Loucy (cell line): ENCODE results near the gene ARFIP2.
"Not testable (repeated sequence)": the region's sequence is repeated elsewhere in the genome, so short reads cannot be mapped to it uniquely, and the experiment has no call there.

Experiments
- H2AFZ ChIP-seq: fragments of 200-600 bp; sonication (generic); 2 replicates; pipeline ENCODE4 v1.6.0; 2016; ENCODE audit warnings: antibody characterized with exemption, mild to moderate bottlenecking, low read length, moderate library complexity
- H3F3A ChIP-seq: fragments of 200-600 bp; 2 replicates; pipeline ENCODE4 v1.6.0; 2016; ENCODE audit warnings: antibody characterized with exemption, low read depth, mild to moderate bottlenecking
- H3K27me3 ChIP-seq: fragments of 200-600 bp; sonication (generic); 2 replicates; pipeline ENCODE4 v1.6.1; 2014; ENCODE audit warnings: low read length, mild to moderate bottlenecking; ENCODE audit not compliant: insufficient read depth, poor library complexity, severe bottlenecking
- H3K36me3 ChIP-seq: fragments of 200-600 bp; sonication (generic); 2 replicates; pipeline ENCODE4 v1.6.1; 2016; ENCODE audit warnings: low read length; ENCODE audit not compliant: insufficient read depth
- H3K4me1 ChIP-seq: fragments of 200-600 bp; sonication (generic); 2 replicates; pipeline ENCODE4 v1.5.1; 2014; ENCODE audit warnings: low read length, mild to moderate bottlenecking; ENCODE audit not compliant: insufficient read depth, poor library complexity, severe bottlenecking
- H3K4me2 ChIP-seq: fragments of 200-600 bp; sonication (generic); 2 replicates; pipeline ENCODE4 v1.6.0; 2014; ENCODE audit warnings: antibody characterized with exemption, low read length, low read depth, mild to moderate bottlenecking; ENCODE audit not compliant: poor library complexity, severe bottlenecking
- H3K4me3 ChIP-seq: fragments of 200-600 bp; sonication (generic); 2 replicates; pipeline ENCODE4 v1.5.1; 2014; ENCODE audit warnings: low read length, mild to moderate bottlenecking, mixed read lengths; ENCODE audit not compliant: poor library complexity, severe bottlenecking
- H3K79me2 ChIP-seq: fragments of 200-600 bp; sonication (generic); 2 replicates; pipeline ENCODE4 v1.6.1; 2014; ENCODE audit warnings: low read length; ENCODE audit not compliant: insufficient read depth
- H3K9ac ChIP-seq: fragments of 200-600 bp; sonication (generic); 2 replicates; pipeline ENCODE4 v1.6.0; 2014; ENCODE audit warnings: mild to moderate bottlenecking, low read depth, low read length, moderate library complexity; ENCODE audit not compliant: poor library complexity, severe bottlenecking
- H3K9me2 ChIP-seq: fragments of 200-600 bp; sonication (generic); replicated peaks from 2 replicates; pipeline ENCODE4 v1.6.1; 2016; ENCODE audit warnings: low read depth, low read length, mixed read lengths
- H3K9me3 ChIP-seq: fragments of 200-600 bp; sonication (generic); 2 replicates; pipeline ENCODE4 v1.6.1; 2014; ENCODE audit warnings: mild to moderate bottlenecking, antibody characterized with exemption, low read length, low read depth; ENCODE audit not compliant: insufficient read depth
- H4K20me1 ChIP-seq: fragments of 200-600 bp; sonication (generic); 2 replicates; pipeline ENCODE4 v1.6.0; 2014; ENCODE audit warnings: antibody characterized with exemption, low read length, mild to moderate bottlenecking; ENCODE audit not compliant: insufficient read depth, poor library complexity, severe bottlenecking
- EZH2phosphoT487 ChIP-seq: fragments of 200-600 bp; IDR thresholded peaks from 2 replicates; pipeline ENCODE4 v1.6.1; 2018; ENCODE audit warnings: antibody characterized with exemption, mild to moderate bottlenecking, moderate library complexity, borderline replicate concordance
- TF ChIP-seq, protein P1 (sequence below): fragments of 200-600 bp; sonication (generic); conservative IDR thresholded peaks from 2 replicates; pipeline ENCODE4 v1.5.1; 2014; ENCODE audit warnings: mild to moderate bottlenecking, antibody characterized with exemption, low read length

The ARFIP2 gene

DNA sequence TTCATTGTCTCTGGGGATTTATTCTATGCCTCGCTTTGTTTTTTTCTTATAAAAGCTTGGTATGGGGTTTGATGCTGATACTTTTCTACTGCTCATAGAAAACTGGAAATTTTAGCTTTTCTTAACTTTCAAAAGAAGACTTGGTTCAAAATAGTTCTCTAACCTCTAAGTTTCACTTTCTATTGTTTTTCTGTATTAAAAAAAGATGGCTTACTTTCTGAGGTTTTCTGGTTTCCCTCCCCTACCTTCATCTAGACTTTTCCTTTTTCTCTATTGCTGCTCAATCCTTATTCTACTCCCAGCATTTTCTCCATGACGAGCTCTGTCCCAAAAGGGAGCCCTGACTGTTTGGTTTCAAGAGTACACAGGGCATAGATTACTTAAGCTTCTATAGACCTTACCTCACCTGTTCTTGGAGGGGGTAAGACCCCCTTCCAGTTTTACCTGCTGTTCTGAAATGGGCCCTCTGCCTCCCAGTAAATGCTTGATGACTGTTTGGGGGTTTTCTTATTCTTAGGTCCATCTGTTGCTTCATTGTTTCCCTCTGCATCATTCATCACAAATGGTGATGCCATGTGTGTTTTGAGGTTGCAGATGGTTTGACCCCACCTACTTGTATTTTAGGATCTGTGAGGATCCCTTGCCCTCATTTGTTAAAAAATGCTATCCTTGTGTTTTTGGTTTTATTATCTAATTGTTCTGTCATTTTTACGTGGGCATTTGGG lies 45.4 kb upstream of the ARFIP2 start:
- Histone ChIP-seq H3K9me2 (no peaks in the 10 kb centered on the region), H3K4me1 (no peaks in the 10 kb centered on the region), H3K4me3 (no peak overlapping the region), H3K4me2 (no peak overlapping the region), H3K9me3 (no peaks in the 10 kb centered on the region), H3F3A (no peaks in the 10 kb centered on the region), H4K20me1 (no peaks in the 10 kb centered on the region), H3K36me3 (no peaks in the 10 kb centered on the region), H2AFZ (no peak overlapping the region), H3K79me2 (no peaks in the 10 kb centered on the region), H3K27me3 (no peaks in the 10 kb centered on the region), H3K9ac (no peak overlapping the region)
- no peak for TF ChIP-seq EZH2phosphoT487
- TF ChIP-seq, protein P1, sequence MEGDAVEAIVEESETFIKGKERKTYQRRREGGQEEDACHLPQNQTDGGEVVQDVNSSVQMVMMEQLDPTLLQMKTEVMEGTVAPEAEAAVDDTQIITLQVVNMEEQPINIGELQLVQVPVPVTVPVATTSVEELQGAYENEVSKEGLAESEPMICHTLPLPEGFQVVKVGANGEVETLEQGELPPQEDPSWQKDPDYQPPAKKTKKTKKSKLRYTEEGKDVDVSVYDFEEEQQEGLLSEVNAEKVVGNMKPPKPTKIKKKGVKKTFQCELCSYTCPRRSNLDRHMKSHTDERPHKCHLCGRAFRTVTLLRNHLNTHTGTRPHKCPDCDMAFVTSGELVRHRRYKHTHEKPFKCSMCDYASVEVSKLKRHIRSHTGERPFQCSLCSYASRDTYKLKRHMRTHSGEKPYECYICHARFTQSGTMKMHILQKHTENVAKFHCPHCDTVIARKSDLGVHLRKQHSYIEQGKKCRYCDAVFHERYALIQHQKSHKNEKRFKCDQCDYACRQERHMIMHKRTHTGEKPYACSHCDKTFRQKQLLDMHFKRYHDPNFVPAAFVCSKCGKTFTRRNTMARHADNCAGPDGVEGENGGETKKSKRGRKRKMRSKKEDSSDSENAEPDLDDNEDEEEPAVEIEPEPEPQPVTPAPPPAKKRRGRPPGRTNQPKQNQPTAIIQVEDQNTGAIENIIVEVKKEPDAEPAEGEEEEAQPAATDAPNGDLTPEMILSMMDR, result no peak

DNA sequence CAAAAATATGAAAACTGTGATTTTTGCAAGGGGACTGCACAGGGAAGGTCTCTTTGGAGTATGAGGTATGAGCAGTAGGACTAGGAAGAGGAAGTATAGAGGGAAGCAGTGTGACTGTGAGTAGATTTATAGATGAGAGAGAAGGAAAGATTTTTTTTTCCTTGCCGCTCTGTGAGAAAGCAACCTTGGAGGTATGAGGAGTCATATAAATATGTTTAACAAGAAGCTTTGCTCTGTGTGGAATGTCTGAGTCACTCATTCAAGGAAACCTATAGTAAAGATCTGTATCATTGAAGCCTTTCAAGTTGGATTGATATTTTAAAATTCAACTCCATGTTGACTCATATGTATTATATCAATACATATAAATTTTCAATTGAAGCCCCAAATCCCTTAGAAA lies 42.1 kb upstream of the ARFIP2 start:
- H4K20me1 ChIP-seq, result no peaks in the 10 kb centered on the region
- TF ChIP-seq EZH2phosphoT487, result no peak
- TF ChIP-seq, protein P1, result no peak
- no peaks in the 10 kb centered on the region for H3K4me1 ChIP-seq
- H3F3A ChIP-seq, result no peaks in the 10 kb centered on the region
- H3K4me2 ChIP-seq, result no peak overlapping the region
- H3K9me3 ChIP-seq, result no peaks in the 10 kb centered on the region
- H3K27me3 ChIP-seq, result no peaks in the 10 kb centered on the region
- no peaks in the 10 kb centered on the region; the same call in 1 of the 2 replicates for H3K36me3 ChIP-seq
- no peak overlapping the region for H3K4me3 ChIP-seq
- H2AFZ ChIP-seq, result no peak overlapping the region
- H3K9ac ChIP-seq, result no peak overlapping the region
- no peaks in the 10 kb centered on the region for H3K9me2 ChIP-seq
- H3K79me2 ChIP-seq, result no peaks in the 10 kb centered on the region

DNA sequence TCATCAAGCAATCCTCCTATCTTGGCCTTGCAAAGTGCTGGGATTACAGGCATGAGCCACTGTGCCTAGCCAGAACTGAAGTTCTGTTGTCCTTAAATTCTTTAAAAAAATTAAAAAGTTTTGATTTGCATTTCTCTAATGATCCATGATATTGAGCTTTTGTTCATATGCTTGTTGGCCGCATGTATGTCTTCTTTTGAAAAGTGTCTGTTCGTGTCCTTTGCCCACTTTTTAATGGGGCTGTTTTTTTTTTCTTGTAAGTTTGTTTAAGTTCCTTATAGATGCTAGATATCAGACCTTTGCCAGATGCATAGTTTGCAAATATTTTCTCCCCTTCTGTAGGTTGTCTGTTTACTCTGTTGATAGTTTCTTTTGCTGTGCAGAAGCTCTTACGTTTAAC lies 40.8 kb upstream of the ARFIP2 start:
- not testable (repeated sequence) for H4K20me1 ChIP-seq, H3K27me3 ChIP-seq, H3K4me2 ChIP-seq, H3K4me3 ChIP-seq, H2AFZ ChIP-seq, H3K36me3 ChIP-seq, H3K9me3 ChIP-seq, H3K9ac ChIP-seq, H3F3A ChIP-seq, H3K79me2 ChIP-seq, H3K4me1 ChIP-seq, H3K9me2 ChIP-seq

DNA sequence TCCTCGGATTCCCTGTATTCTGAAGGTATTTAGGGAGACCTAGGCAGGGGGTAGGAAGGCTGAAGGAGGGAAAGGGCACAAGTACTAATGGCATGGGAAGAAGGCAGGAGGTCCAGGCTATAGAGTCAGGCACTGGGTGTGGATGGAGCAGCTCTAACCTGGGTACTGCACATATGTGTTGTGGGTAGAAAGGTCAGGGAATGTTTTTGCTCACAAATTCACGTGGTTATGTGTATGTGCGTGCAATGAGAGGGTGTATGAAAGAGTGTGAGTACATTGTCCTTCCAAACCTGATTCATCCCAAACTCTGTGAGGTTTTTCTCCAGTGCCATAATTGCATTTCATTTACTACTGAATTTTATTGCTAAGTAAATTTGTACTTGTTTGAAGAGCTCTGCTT lies 39.1 kb upstream of the ARFIP2 start:
- no peaks in the 10 kb centered on the region for H3K9me3 ChIP-seq
- H3K9ac ChIP-seq, result no peak overlapping the region
- H3K79me2 ChIP-seq, result no peaks in the 10 kb centered on the region
- no peaks in the 10 kb centered on the region for H3K27me3 ChIP-seq
- no peaks in the 10 kb centered on the region for H3K9me2 ChIP-seq
- H3K4me1 ChIP-seq, result no peaks in the 10 kb centered on the region
- H3K36me3 ChIP-seq, result no peaks in the 10 kb centered on the region; the same call in 1 of the 2 replicates
- no peaks in the 10 kb centered on the region for H4K20me1 ChIP-seq
- TF ChIP-seq EZH2phosphoT487, result no peak
- TF ChIP-seq, protein P1, result no peak
- no peak overlapping the region for H3K4me3 ChIP-seq
- no peaks in the 10 kb centered on the region for H3F3A ChIP-seq
- no peak overlapping the region for H3K4me2 ChIP-seq
- H2AFZ ChIP-seq, result no peak overlapping the region
